Measurements from ENCODE around the gene CNTNAP1.

GRCh38 chr17:42669977-42670788, 12.1 kb upstream of the CNTNAP1 start:
- TF ChIP-seq CTCF (IDR thresholded peaks at IDR 0.05 in 2 of 3, conservative IDR thresholded peaks at IDR 0.05 in 1 of 3; ENCODE audit: borderline replicate concordance in 1 of 3, insufficient read depth in 1 of 3, low read depth in 2 of 3, low read length in 2 of 3), result no peak
- TF ChIP-seq POLR2AphosphoS5 (IDR thresholded peaks at IDR 0.05; ENCODE audit: low read depth, low read length), result no peak; the same call in 1 of the 2 replicates
